HG03139 (cell line): Measurements from ENCODE around the gene COL23A1.
A peak's percentile ranks its signal among the peaks of the same experiment; 100 is the strongest.

Experiments
- ATAC-seq: cut with Tn5 transposase; IDR thresholded peaks from one replicate; pipeline ENCODE4 v1.9.1; 2021; ENCODE audit not compliant: unreplicated experiment

COL23A1 gene

GRCh38 chr5:178590141-178590923 lies at the start of gene COL23A1:
COL23A1 (minus strand) TSS chr5:178590393.
- ATAC-seq = no peak

- no peak for ATAC-seq
These were observed 47.3 kb upstream of the COL23A1 start for GRCh38 chr5:178637356-178638074.

GRCh38 chr5:178632285-178632684 lies 42.1 kb upstream of the COL23A1 start:
- no peak for ATAC-seq

DNA sequence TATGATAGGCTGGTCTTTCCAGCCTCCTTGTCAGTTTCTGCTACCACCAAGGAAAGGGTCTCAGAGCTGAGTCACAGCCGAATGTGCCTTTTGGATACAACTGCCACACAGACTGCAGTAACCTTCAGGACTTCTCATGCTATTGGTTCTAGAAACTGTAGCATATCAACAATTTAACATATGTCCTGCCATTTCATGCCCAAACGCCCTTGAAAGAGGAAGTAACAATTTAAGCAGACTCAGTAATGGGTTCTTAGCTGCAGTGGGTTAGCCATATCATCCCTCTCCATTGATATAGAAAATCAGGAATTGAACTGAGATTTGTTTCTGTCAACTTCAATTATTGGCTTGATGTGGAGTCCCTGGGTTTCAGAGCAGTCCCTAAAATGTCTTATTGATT lies 40.8 kb upstream of the COL23A1 start:
- no peak for ATAC-seq

- ATAC-seq = no peak
These were observed 40.3 kb upstream of the COL23A1 start for GRCh38 chr5:178630475-178630930.

GRCh38 chr5:178627259-178627598 lies 37.0 kb upstream of the COL23A1 start:
- no peak for ATAC-seq

DNA sequence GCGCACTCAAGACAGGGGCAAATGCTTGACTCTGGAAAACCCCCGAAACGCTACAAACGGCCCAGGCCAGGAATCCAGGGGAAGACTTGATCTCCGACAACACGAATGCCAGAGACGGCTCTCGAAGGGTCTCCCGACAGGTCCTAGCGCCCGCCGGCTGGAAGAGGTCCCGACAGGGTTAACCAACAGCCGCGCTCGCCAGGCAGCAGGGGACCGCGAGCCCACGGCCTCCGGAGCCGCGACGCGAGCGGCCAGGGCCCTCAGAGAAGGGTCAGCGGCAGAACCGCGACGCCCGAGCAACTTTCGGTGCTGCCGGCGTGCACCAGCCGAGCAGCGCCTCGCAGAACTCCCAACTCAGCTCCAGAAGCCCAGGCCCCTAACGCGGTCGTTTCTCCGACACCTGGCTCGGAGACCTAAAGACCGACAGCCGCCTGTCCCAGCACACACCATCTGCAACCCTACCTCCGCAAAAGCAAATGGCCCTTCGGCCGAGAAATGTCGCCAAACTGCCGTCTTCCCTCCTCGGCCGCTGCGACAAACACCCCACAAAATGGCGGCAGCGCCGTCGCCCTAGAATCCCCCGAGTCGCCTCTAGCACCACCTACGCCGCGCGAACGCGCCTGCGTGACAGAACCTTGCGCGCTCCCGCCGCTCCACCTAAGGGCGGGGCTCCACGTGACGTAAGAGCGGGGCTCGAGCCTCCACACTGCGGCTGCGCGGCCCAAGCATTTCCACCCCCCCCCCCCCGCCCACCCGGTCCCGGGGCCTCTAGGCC lies 36.5 kb upstream of the COL23A1 start, which contains the start of gene CLK4:
TSS of gene CLK4 (minus strand) at position 567 of the 775 bp plus-strand sequence. CDS start 3,634 bp downstream, outside the sequence.
- ATAC-seq = peak; percentile 73

- ATAC-seq = peak; percentile 16
These were observed 35.7 kb upstream of the COL23A1 start for GRCh38 chr5:178625679-178626483.

DNA sequence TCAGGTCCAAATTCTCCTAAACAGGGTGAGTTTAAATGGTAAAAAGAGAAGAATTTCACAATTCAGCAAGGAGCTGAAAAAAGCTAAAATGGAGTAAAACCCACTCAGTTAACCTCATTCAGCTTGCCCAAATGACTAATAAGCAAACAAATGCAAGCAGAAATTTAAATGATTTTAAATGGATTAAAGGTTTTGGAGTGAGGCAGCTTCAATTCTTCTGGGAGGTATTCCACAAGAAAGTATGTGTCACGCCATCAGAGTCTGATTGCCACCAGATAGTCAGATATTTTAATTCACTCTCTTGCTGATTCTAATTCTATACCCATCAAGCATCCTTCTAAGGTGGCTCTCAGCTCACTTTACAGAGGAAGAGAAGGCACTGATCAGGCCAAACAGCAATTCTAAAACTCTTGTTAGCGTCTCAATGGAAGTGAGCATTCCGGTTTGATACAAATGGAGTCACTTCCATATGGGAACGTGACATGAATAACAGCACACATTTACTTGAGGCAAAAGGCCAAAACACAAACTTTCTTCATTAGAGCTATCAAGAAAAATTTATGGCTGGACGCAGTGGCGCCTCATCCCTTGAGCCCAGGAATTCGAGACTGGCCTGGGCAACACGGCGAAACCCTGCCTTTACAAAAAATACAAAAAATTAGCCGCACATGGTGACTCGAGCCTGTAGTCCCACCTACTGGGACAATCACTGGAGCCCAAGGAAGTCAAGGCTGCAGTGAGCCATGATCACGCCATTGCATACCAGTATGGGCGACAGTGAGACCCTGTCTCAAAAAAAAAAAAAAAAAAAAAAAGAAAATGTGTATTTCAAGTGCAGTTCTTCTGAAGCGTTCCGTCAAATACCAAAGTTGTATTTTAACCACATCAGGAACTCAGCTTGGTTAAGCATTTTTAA lies 34.7 kb upstream of the COL23A1 start:
- ATAC-seq = no peak

DNA sequence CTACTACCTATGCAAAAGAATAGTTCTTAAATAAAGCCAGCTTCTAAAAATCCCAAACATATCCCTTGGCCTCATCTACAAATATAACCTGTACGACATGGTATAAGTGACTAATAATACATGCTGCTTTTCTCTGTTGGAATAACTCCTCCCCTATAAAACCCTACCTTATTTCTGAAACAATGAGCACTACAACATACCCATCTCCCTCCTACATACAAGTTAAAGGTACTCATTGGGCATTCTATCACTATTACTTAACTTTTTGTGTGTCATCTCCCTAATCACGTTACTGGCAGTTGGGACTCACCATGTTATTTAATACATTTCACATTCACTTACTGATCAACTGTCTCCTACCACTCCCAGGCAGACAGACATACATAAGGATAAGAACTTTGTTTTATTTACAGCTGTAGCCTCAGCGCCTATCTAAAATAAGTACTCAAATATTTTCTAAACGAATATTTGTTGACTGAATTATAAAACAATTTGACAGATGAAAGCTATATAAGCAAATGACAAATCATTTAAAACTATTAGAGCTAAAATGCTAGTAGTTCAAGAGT lies 32.6 kb upstream of the COL23A1 start:
- ATAC-seq = no peak

- no peak for ATAC-seq
These were observed 29.2 kb upstream of the COL23A1 start for GRCh38 chr5:178619390-178619789.

DNA sequence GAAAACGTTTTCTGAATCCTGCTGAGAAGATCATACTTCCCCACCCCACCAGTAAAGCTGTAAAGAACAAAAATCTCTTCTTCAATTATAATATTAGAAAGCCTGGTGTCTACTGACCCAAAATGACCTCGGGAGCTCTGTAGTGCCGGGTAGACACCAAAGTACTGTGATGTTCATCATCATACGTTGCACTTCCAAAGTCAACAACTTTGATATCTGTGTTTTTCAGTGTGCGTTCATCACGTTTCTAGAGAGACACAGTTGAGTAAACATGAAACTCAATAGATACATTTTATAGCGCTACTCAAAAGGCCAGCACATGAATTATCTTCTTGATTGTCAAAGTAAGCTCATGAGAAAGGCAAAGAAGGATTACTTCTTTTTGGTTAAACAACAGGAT lies 22.1 kb upstream of the COL23A1 start:
- no peak for ATAC-seq

DNA sequence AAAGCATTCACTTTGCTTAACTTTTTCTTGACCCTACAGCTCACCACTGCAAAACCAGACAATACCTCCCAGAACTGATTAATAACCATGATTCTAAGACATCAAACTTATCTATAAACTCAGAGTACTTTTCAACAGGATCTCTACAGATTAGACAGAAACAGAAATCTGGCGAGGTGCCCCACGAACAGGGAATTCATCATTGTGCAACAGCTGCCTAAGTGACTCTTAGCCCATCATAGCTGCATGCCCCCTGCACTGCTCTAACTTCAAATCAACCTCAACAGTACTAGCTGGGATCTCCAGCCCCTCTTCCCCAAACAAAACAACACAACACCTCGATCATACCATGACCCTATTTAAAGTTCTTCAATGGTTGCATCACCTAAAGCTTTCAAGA lies 16.1 kb upstream of the COL23A1 start:
- no peak for ATAC-seq

GRCh38 chr5:178605788-178606187 lies 15.6 kb upstream of the COL23A1 start:
- no peak for ATAC-seq

- ATAC-seq = no peak
These were observed 12.6 kb upstream of the COL23A1 start for GRCh38 chr5:178602752-178603151.

DNA sequence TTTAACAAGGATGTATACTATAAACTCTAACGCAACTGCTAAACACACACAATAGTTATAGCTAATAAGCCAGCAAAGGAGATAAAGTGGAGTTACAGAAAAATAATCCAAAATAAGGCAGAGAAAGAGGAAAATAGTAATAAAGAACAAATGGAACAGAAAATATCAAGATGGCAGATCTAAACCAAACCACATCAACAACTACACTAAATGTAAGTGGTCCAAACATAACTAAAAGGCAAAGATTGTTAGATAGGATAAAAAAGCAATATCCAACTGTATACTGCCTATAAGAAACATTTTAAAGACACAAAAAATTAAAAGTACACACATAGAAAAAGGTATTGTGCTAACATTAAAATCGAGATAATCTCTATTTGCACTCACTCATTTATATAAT lies 5.6 kb upstream of the COL23A1 start:
- ATAC-seq = no peak

DNA sequence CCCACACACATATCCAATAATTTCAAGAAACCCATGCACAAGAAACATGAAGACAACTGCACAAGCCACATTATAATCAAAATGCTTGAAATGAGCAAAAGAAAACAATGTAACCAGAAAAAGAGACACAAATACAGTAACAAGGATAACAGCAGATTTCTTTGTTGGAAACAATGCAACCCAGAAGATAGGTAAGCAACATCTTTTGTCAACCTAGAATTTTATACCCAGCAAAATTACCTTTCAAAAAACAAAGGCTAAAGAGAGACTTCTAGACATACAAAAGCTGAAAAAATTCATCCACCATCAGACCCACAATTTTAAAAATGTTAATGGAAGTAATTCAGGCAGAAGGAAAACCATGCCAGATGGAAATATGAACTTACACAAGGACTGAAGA lies 5.0 kb upstream of the COL23A1 start:
- ATAC-seq = no peak

GRCh38 chr5:178590924-178591423 lies 781 bp upstream of the COL23A1 start:
- no peak for ATAC-seq
